GM19455 (cell line): Measurements from ENCODE around the gene MYO3B.
"Not testable (repeated sequence)": the region's sequence is repeated elsewhere in the genome, so short reads cannot be mapped to it uniquely, and the experiment has no call there.

ENCODE experiments used
- ATAC-seq: cut with Tn5 transposase; IDR thresholded peaks from one replicate; pipeline ENCODE4 v1.9.1; 2021; ENCODE audit not compliant: unreplicated experiment

Gene MYO3B

GRCh38 chr2:170582751-170583463, 405.0 kb downstream of the MYO3B start:
- ATAC-seq, result no peak

GRCh38 chr2:170585067-170585466, 407.1 kb downstream of the MYO3B start:
- ATAC-seq, result no peak

- ATAC-seq, result no peak
Observed at GRCh38 chr2:170586571-170587095, 408.7 kb downstream of the MYO3B start.

GRCh38 chr2:170587117-170587516, 409.2 kb downstream of the MYO3B start:
- ATAC-seq, result no peak

- no peak for ATAC-seq
Observed at GRCh38 chr2:170587922-170588321, 410.0 kb downstream of the MYO3B start.

- ATAC-seq, result no peak
Observed at GRCh38 chr2:170588729-170589128, 410.8 kb downstream of the MYO3B start.

- no peak for ATAC-seq
Observed at GRCh38 chr2:170596576-170596975, 418.6 kb downstream of the MYO3B start.

GRCh38 chr2:170598067-170598395, 420.1 kb downstream of the MYO3B start:
- no peak for ATAC-seq

- no peak for ATAC-seq
Observed at GRCh38 chr2:170601489-170601888, 423.5 kb downstream of the MYO3B start.

GRCh38 chr2:170605862-170606261, 427.9 kb downstream of the MYO3B start:
- ATAC-seq, result no peak

GRCh38 chr2:170607171-170607570, 429.2 kb downstream of the MYO3B start:
- no peak for ATAC-seq

- ATAC-seq, result no peak
Observed at GRCh38 chr2:170610615-170611014, 432.7 kb downstream of the MYO3B start.

- not testable (repeated sequence) for ATAC-seq
Observed at GRCh38 chr2:170618948-170619347, 441.0 kb downstream of the MYO3B start.

GRCh38 chr2:170635094-170635493, 457.1 kb downstream of the MYO3B start:
- ATAC-seq, result not testable (repeated sequence)

GRCh38 chr2:170639635-170640034, 461.7 kb downstream of the MYO3B start:
- ATAC-seq, result no peak

GRCh38 chr2:170641961-170642360, 464.0 kb downstream of the MYO3B start:
- no peak for ATAC-seq

- no peak for ATAC-seq
Observed at GRCh38 chr2:170643346-170643745, 465.4 kb downstream of the MYO3B start.

- no peak for ATAC-seq
Observed at GRCh38 chr2:170647741-170648436, 469.9 kb downstream of the MYO3B start.

GRCh38 chr2:170651624-170652325, 473.8 kb downstream of the MYO3B start:
- ATAC-seq, result no peak

GRCh38 chr2:170652637-170653417, 474.9 kb downstream of the MYO3B start:
- no peak for ATAC-seq

- no peak for ATAC-seq
Observed at GRCh38 chr2:170656669-170657068, 478.7 kb downstream of the MYO3B start.
